ENCODE measurements around the gene MROH8.

MROH8 gene

GRCh38 chr20:37198932-37199660, 19.7 kb upstream of the MROH8 start:
- no peak for ATAC-seq

GRCh38 chr20:37194621-37195417, 15.5 kb upstream of the MROH8 start:
- no peak for ATAC-seq

- no peak for ATAC-seq
Measured at GRCh38 chr20:37193821-37194220, 14.5 kb upstream of the MROH8 start.

GRCh38 chr20:37193226-37193625, 13.9 kb upstream of the MROH8 start:
- no peak for ATAC-seq

GRCh38 chr20:37192137-37192854, 12.9 kb upstream of the MROH8 start:
- peak; percentile 57 to 61 for ATAC-seq

GRCh38 chr20:37190354-37191112, 11.2 kb upstream of the MROH8 start:
- ATAC-seq: peak; percentile 57 to 71

- peak; percentile 59 to 64 for ATAC-seq
Measured at GRCh38 chr20:37189416-37190016, 10.2 kb upstream of the MROH8 start.

GRCh38 chr20:37188787-37189186, 9.4 kb upstream of the MROH8 start:
- no peak for ATAC-seq

- ATAC-seq: no peak
Measured at GRCh38 chr20:37185686-37186085, 6.3 kb upstream of the MROH8 start.

- peak in 1 of 2 donors; percentile 4 for ATAC-seq
Measured at GRCh38 chr20:37179683-37180524, 556 bp upstream of the MROH8 start.

GRCh38 chr20:37172836-37173235, 6.5 kb downstream of the MROH8 start:
- no peak for ATAC-seq

- ATAC-seq: no peak
Measured at GRCh38 chr20:37166867-37167266, 12.5 kb downstream of the MROH8 start.

GRCh38 chr20:37165031-37165430, 14.3 kb downstream of the MROH8 start:
- ATAC-seq: no peak

- ATAC-seq: no peak
Measured at GRCh38 chr20:37163832-37164554, 15.4 kb downstream of the MROH8 start.

- no peak for ATAC-seq
Measured at GRCh38 chr20:37162646-37163045, 16.7 kb downstream of the MROH8 start.

- no peak for ATAC-seq
Measured at GRCh38 chr20:37161830-37162549, 17.4 kb downstream of the MROH8 start.

- ATAC-seq: no peak
Measured at GRCh38 chr20:37160683-37161082, 18.7 kb downstream of the MROH8 start.

GRCh38 chr20:37158248-37158647, 21.1 kb downstream of the MROH8 start:
- ATAC-seq: no peak

- ATAC-seq: no peak
Measured at GRCh38 chr20:37155987-37156386, 23.4 kb downstream of the MROH8 start.

Data from activated CD4-positive, CD25-positive, alpha-beta regulatory T cell treated with anti-CD3 and anti-CD28 coated beads, Interleukin-2, amount 50 U/mL, for 24 hours (primary cell).